C4-2B (cell line): ENCODE measurements around the gene NACC2.

ENCODE experiments used
- H3K27ac ChIP-seq: fragments of 450-650 bp; 2 replicates; pipeline ENCODE4 v1.5.1; 2017
- CTCF ChIP-seq: fragments of 450-650 bp; conservative IDR thresholded peaks from 2 replicates; pipeline ENCODE4 v1.5.1; 2017; ENCODE audit warnings: mild to moderate bottlenecking
- ZFX ChIP-seq: fragments of 450-650 bp; IDR thresholded peaks from 2 replicates; pipeline ENCODE4 v1.6.1; 2017

NACC2 gene

GRCh38 chr9:135973277-135974219 lies 121.5 kb downstream of the NACC2 start:
- H3K27ac ChIP-seq: no peak overlapping the region
- TF ChIP-seq ZFX (no peak), CTCF (no peak)

DNA sequence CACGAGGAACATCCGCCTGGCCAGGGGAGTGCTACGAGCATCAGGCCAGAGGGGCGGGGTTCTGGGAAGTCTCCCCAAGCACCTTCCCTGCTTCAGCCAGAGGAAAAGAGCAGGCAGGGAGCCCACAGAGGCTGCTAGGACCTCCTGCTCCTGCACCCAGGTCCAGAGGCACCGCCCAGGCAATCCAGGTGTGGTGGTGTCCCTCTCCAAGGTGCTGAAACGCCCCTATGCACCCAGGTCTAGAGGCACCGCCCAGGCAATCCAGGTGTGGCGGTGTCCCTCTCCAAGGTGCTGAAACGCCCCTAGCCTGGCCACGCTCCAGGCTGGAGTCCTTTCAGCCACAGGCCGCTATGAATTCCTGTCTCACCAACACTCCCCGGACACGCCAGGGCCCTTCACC lies 123.2 kb downstream of the NACC2 start:
- TF ChIP-seq ZFX (no peak), CTCF (no peak)
- no peak overlapping the region for H3K27ac ChIP-seq

GRCh38 chr9:135971111-135971766 lies 123.8 kb downstream of the NACC2 start:
- no peak overlapping the region for H3K27ac ChIP-seq
- no peak for TF ChIP-seq ZFX
- no peak for TF ChIP-seq CTCF

DNA sequence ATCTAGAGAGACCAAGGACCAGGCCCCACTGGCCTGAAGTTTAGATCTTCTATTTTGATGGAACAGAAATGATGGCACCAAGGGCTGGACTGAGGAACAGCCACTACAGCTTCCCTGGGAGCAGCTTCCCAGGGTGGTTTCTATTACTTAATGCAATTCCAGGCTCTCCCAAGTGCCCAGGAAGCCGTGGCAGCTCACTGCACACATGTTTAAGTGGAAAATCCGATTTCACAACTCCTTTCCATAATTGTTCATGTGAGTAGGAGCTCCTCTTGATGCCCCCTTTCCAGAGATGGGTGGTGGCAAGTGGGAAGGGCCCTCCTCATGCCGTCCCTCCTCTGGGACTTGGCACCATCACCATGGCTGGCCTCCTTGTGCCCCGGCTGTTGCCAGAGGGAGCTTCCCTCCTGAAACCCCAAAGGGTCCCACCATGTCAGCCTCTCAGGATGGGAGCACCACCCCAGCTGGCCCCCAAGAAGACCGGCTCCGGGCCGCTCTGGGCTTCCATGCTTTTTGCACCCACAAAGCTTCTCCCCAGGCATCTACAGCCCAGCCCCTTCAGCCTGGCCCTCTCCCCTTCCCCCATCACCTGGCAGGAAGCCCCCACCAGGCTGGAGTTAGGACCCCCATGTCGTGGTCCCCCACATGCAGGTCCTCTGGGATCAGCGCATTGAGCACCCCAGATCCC lies 124.8 kb downstream of the NACC2 start:
- no peak for TF ChIP-seq ZFX
- TF ChIP-seq CTCF: no peak
- no peak overlapping the region for H3K27ac ChIP-seq

- TF ChIP-seq ZFX: no peak
- TF ChIP-seq CTCF: no peak
- H3K27ac ChIP-seq: no peak overlapping the region
Observed at GRCh38 chr9:135969064-135969683, 125.9 kb downstream of the NACC2 start.

DNA sequence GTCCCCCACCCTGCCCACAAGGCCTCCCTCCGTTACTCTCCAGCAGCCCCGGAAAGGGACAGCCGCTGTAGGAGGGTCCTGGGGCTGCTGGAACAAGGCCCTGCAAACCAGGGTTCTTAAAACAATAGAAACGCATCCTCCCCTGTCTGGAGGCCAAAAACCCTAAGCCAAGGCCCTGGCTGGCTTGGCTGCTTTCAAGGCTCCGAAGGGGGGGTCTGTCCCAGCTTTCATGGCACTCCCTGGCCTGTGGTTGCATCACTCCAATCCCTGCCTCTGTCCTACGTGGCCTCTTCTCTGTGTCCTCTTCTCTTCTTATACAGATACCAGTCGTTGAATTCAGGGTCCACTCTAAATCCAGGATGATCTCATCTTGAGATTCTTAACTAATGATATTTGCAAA lies 126.5 kb downstream of the NACC2 start:
- no peak for TF ChIP-seq CTCF
- no peak for TF ChIP-seq ZFX
- no peak overlapping the region for H3K27ac ChIP-seq
